Neural progenitor cell (in vitro differentiated cells): ENCODE measurements around the gene PRKCA.

Source experiments
- CTCF ChIP-seq: fragments of 200-600 bp; sonication (generic); IDR thresholded peaks from 2 replicates; pipeline ENCODE4 v1.5.1; 2017; ENCODE audit warnings: antibody characterized with exemption, mild to moderate bottlenecking
- EZH2 ChIP-seq: fragments of 200-600 bp; sonication (generic); IDR thresholded peaks from 2 replicates; pipeline ENCODE4 v1.6.1; 2017; ENCODE audit warnings: antibody characterized with exemption, mild to moderate bottlenecking, moderate library complexity
- EZH2phosphoT487 ChIP-seq: fragments of 200-600 bp; sonication (generic); IDR thresholded peaks from 2 replicates; pipeline ENCODE4 v1.6.1; 2017; ENCODE audit warnings: antibody characterized with exemption

- TF ChIP-seq EZH2phosphoT487 (no peak), EZH2 (no peak), CTCF (no peak)
These were observed 389.4 kb downstream of the PRKCA start for GRCh38 chr17:66691644-66692420.
